ENCODE data around the gene ACSL6.

- TF ChIP-seq ATF3 (CRISPR knock-in tag; conservative IDR thresholded peaks at IDR 0.05): no peak
- no peak for TF ChIP-seq ZNF423 (CRISPR knock-in tag; IDR thresholded peaks at IDR 0.05)
- TF ChIP-seq RELA (CRISPR knock-in tag; IDR thresholded peaks at IDR 0.05; ENCODE audit: borderline replicate concordance): no peak
- TF ChIP-seq ZNF281 (CRISPR knock-in tag; IDR thresholded peaks at IDR 0.05): no peak
Observed at GRCh38 chr5:132055808-132056609, 44.6 kb upstream of the ACSL6 start.
